ENCODE results near the gene GSPT2. TPM values are rescaled to one million over a fixed set of nuclear protein-coding genes. Genes with fewer than 3 reads are reported as not detected.

Gene GSPT2
- 4.6 and 5.4 TPM in 2 replicates for total RNA-seq

GRCh38 chrX:51743179-51743957 lies at the start of gene GSPT2:
TSS of gene GSPT2 (plus strand) at chrX:51743442. CDS start at chrX:51743627, 185 bp downstream.

GRCh38 chrX:51710277-51711164 lies 32.7 kb upstream of the GSPT2 start, which contains the start of gene CENPVL1:
TSS of gene CENPVL1 (plus strand) at chrX:51710512. CDS start at chrX:51710512, 0 bp downstream.

Other genes starting within 250 kb of the GSPT2 start
- gene NUDT11, start 246.8 kb upstream of the GSPT2 start, total RNA-seq, result 16.4 and 17.7 TPM in 2 replicates
- gene CENPVL3, start 124.5 kb upstream of the GSPT2 start, total RNA-seq, result not detected in 2 replicates
- not detected in 2 replicates for gene CENPVL2, start 60.6 kb upstream of the GSPT2 start, total RNA-seq
- gene CENPVL1, start 32.9 kb upstream of the GSPT2 start, total RNA-seq, result not detected in 2 replicates
- gene MAGED1, start 150.2 kb downstream of the GSPT2 start, total RNA-seq, result 121 and 147 TPM in 2 replicates